NCI-H187 treated with DMSO at 0.1 percent for 48 hours (cell line): ENCODE data around the gene GYPC.
A peak's percentile ranks its signal among the peaks of the same experiment; 100 is the strongest.

Source experiments
- DNase-seq: peaks from one replicate; lab custom pipeline; 2025; lab: John Stamatoyannopoulos, UW

The GYPC gene

GRCh38 chr2:126649101-126649500, 6.9 kb upstream of the GYPC start:
- no peak for DNase-seq

- no peak for DNase-seq
Measured at GRCh38 chr2:126650994-126651393, 5.0 kb upstream of the GYPC start.

- no peak for DNase-seq
Measured at GRCh38 chr2:126652323-126652891, 3.6 kb upstream of the GYPC start.

- DNase-seq: no peak
Measured at GRCh38 chr2:126653109-126653508, 2.8 kb upstream of the GYPC start.

GRCh38 chr2:126653761-126654160, 2.2 kb upstream of the GYPC start:
- no peak for DNase-seq

- no peak for DNase-seq
Measured at GRCh38 chr2:126655051-126655450, 907 bp upstream of the GYPC start.

- DNase-seq: no peak
Measured at GRCh38 chr2:126656431-126657147, 631 bp downstream of the GYPC start.

GRCh38 chr2:126657148-126657635, 1.2 kb downstream of the GYPC start:
- no peak for DNase-seq

- DNase-seq: peak; percentile 20
Measured at GRCh38 chr2:126657636-126658318, 1.8 kb downstream of the GYPC start.

- DNase-seq: no peak
Measured at GRCh38 chr2:126658319-126658904, 2.5 kb downstream of the GYPC start.

- no peak for DNase-seq
Measured at GRCh38 chr2:126658905-126659561, 3.1 kb downstream of the GYPC start.

GRCh38 chr2:126659562-126660467, 3.9 kb downstream of the GYPC start:
- no peak for DNase-seq

GRCh38 chr2:126660971-126661370, 5.0 kb downstream of the GYPC start:
- no peak for DNase-seq

GRCh38 chr2:126661702-126662500, 5.9 kb downstream of the GYPC start:
- DNase-seq: no peak

GRCh38 chr2:126662621-126663020, 6.7 kb downstream of the GYPC start:
- no peak for DNase-seq

GRCh38 chr2:126663184-126663963, 7.4 kb downstream of the GYPC start:
- DNase-seq: no peak

- no peak for DNase-seq
Measured at GRCh38 chr2:126664234-126664633, 8.3 kb downstream of the GYPC start.

GRCh38 chr2:126664639-126665038, 8.7 kb downstream of the GYPC start:
- no peak for DNase-seq

GRCh38 chr2:126665483-126665882, 9.5 kb downstream of the GYPC start:
- no peak for DNase-seq

- no peak for DNase-seq
Measured at GRCh38 chr2:126668254-126668653, 12.3 kb downstream of the GYPC start.
